Activated naive CD8-positive, alpha-beta T cell treated with anti-CD3 and anti-CD28 coated beads, Interleukin-2, amount 10 ng/mL, durations not matched to agents 7 days and 5 days (primary cell): Measurements from ENCODE around the gene GCSAML. TPM values are rescaled to one million over a fixed set of nuclear protein-coding genes. Genes with fewer than 3 reads are reported as not detected.
"Not testable (repeated sequence)": the region's sequence is repeated elsewhere in the genome, so short reads cannot be mapped to it uniquely, and the experiment has no call there.

Source experiments
- ATAC-seq: fragments of 150-1000 bp; cut with Tn5 transposase; one replicate; pipeline ENCODE4 v1.10.0; 2021; ENCODE audit warnings: low read depth, moderate library complexity
- POLR2A ChIA-PET: fragments of 350-600 bp; sonication (Branson Sonifier 250); formaldehyde crosslinking; loops from one replicate; lab custom pipeline; 2021; ENCODE audit warnings: antibody characterized with exemption; lab: Charles Lee
- DNase-seq: peaks from one replicate; pipeline ENCODE4 v3.0.0; 2021
- H3K27ac Mint-ChIP-seq: one replicate; pipeline ENCODE4 v1.8.0; 2022; ENCODE audit warnings: mild to moderate bottlenecking, mixed read lengths
- H3K27me3 Mint-ChIP-seq: one replicate; pipeline ENCODE4 v1.8.0; 2022; ENCODE audit warnings: mild to moderate bottlenecking, moderate library complexity, mixed read lengths
- H3K36me3 Mint-ChIP-seq: one replicate; pipeline ENCODE4 v1.8.0; 2021; ENCODE audit warnings: mild to moderate bottlenecking, mixed read lengths
- H3K4me1 Mint-ChIP-seq: one replicate; pipeline ENCODE4 v1.8.0; 2021; ENCODE audit warnings: mixed read lengths
- H3K4me3 Mint-ChIP-seq: one replicate; pipeline ENCODE4 v1.8.0; 2022; ENCODE audit warnings: mild to moderate bottlenecking, moderate library complexity, mixed read lengths
- H3K9me3 Mint-ChIP-seq: one replicate; pipeline ENCODE4 v1.8.0; 2021; ENCODE audit warnings: mixed read lengths
- total RNA-seq, 2 experiments: library from RNA; stranded (reverse); gene quantifications; one replicate each; pipeline ENCODE4 v1.2.3, GENCODE V29; 2021

The GCSAML gene
- not detected for total RNA-seq

GRCh38 chr1:247548769-247549182 is at the start of gene GCSAML:
Gene GCSAML, plus strand, starts transcription at chr1:247549134. Its CDS starts 58 bp downstream, at chr1:247549192.
- Mint-ChIP-seq H3K9me3 (no peaks in the 10 kb centered on the region), H3K27ac (no peak within 1 kb of the TSS), H3K36me3 (no peaks in the 10 kb centered on the region), H3K4me3 (peak within 1 kb of the TSS; percentile 64), H3K4me1 (peaks cover 13% of the 10 kb centered on the region), H3K27me3 (peaks cover 18% of the 10 kb centered on the region)
- no peak for ATAC-seq
- POLR2A ChIA-PET: no interaction called here
- no peak for DNase-seq

GRCh38 chr1:247500865-247501264 is 48.1 kb upstream of the GCSAML start:
- Mint-ChIP-seq H3K27ac (no peak overlapping the region), H3K9me3 (no peaks in the 10 kb centered on the region), H3K4me1 (no peaks in the 10 kb centered on the region), H3K36me3 (no peaks in the 10 kb centered on the region), H3K27me3 (peaks cover 17% of the 10 kb centered on the region), H3K4me3 (no peak overlapping the region)
- ATAC-seq (no peak), DNase-seq (no peak)
- POLR2A ChIA-PET: no interaction called here

- Mint-ChIP-seq H3K9me3 (no peaks in the 10 kb centered on the region), H3K4me1 (no peaks in the 10 kb centered on the region), H3K4me3 (no peak overlapping the region), H3K27me3 (peaks cover 11% of the 10 kb centered on the region), H3K36me3 (no peaks in the 10 kb centered on the region), H3K27ac (no peak overlapping the region)
- no peak for ATAC-seq
- DNase-seq: no peak
- POLR2A ChIA-PET: interaction anchor here (0.6 kb wide), 1 partner anchor 133 kb away, joined by 3 read pairs; no protein-coding TSS in a partner anchor
These were observed 42.1 kb upstream of the GCSAML start for GRCh38 chr1:247506831-247507230.

- peak overlapping the region; percentile 3 for H3K4me3 Mint-ChIP-seq
- H3K27ac Mint-ChIP-seq: no peak overlapping the region
- peaks cover 2% of the 10 kb centered on the region for H3K27me3 Mint-ChIP-seq
- ATAC-seq (peak; percentile 47), DNase-seq (peak; percentile 28)
- no peaks in the 10 kb centered on the region for H3K36me3 Mint-ChIP-seq
- POLR2A ChIA-PET: no interaction called here
- H3K4me1 Mint-ChIP-seq: no peaks in the 10 kb centered on the region
- H3K9me3 Mint-ChIP-seq: peaks cover 5% of the 10 kb centered on the region
These were observed 30.9 kb upstream of the GCSAML start for GRCh38 chr1:247517795-247518612.

GRCh38 chr1:247518613-247518891 is 30.4 kb upstream of the GCSAML start:
- no peaks in the 10 kb centered on the region for H3K4me1 Mint-ChIP-seq
- no peak for ATAC-seq
- no peaks in the 10 kb centered on the region for H3K36me3 Mint-ChIP-seq
- H3K9me3 Mint-ChIP-seq: peaks cover 5% of the 10 kb centered on the region
- POLR2A ChIA-PET: no interaction called here
- no peak overlapping the region for H3K4me3 Mint-ChIP-seq
- peaks cover 2% of the 10 kb centered on the region for H3K27me3 Mint-ChIP-seq
- DNase-seq: no peak
- no peak overlapping the region for H3K27ac Mint-ChIP-seq

GRCh38 chr1:247521886-247522285 is 27.0 kb upstream of the GCSAML start:
- H3K27ac Mint-ChIP-seq, H3K4me1 Mint-ChIP-seq, ATAC-seq, H3K4me3 Mint-ChIP-seq, H3K9me3 Mint-ChIP-seq, H3K27me3 Mint-ChIP-seq, H3K36me3 Mint-ChIP-seq, POLR2A ChIA-PET, DNase-seq: not testable (repeated sequence)

GRCh38 chr1:247528812-247529474 is 20.0 kb upstream of the GCSAML start:
- Mint-ChIP-seq H3K27me3 (peaks cover 15% of the 10 kb centered on the region), H3K9me3 (no peaks in the 10 kb centered on the region), H3K4me1 (no peaks in the 10 kb centered on the region), H3K4me3 (no peak overlapping the region), H3K36me3 (no peaks in the 10 kb centered on the region), H3K27ac (no peak overlapping the region)
- ATAC-seq (no peak), DNase-seq (no peak)
- POLR2A ChIA-PET: no interaction called here

- no peaks in the 10 kb centered on the region for H3K4me1 Mint-ChIP-seq
- H3K27ac Mint-ChIP-seq: no peak overlapping the region
- ATAC-seq (no peak), DNase-seq (no peak)
- H3K9me3 Mint-ChIP-seq: no peaks in the 10 kb centered on the region
- H3K27me3 Mint-ChIP-seq: peaks cover 15% of the 10 kb centered on the region
- no peak overlapping the region for H3K4me3 Mint-ChIP-seq
- H3K36me3 Mint-ChIP-seq: no peaks in the 10 kb centered on the region
- POLR2A ChIA-PET: no interaction called here
These were observed 19.1 kb upstream of the GCSAML start for GRCh38 chr1:247529771-247530355.

- Mint-ChIP-seq H3K9me3 (no peaks in the 10 kb centered on the region), H3K4me1 (no peaks in the 10 kb centered on the region), H3K36me3 (no peaks in the 10 kb centered on the region), H3K27ac (no peak overlapping the region), H3K4me3 (no peak overlapping the region), H3K27me3 (peaks cover 15% of the 10 kb centered on the region)
- ATAC-seq (no peak), DNase-seq (no peak)
- POLR2A ChIA-PET: no interaction called here
These were observed 18.1 kb upstream of the GCSAML start for GRCh38 chr1:247530785-247531184.

- peaks cover 9% of the 10 kb centered on the region for H3K27me3 Mint-ChIP-seq
- no peaks in the 10 kb centered on the region for H3K4me1 Mint-ChIP-seq
- ATAC-seq: no peak
These were observed 17.0 kb upstream of the GCSAML start for GRCh38 chr1:247531937-247532336.

GRCh38 chr1:247535402-247535801 is 13.5 kb upstream of the GCSAML start:
- POLR2A ChIA-PET: no interaction called here
- H3K27me3 Mint-ChIP-seq: peaks cover 2% of the 10 kb centered on the region
- no peak for DNase-seq

More at GRCh38 chr1:247531937-247532336, 17.0 kb upstream of the GCSAML start:
- POLR2A ChIA-PET: no interaction called here
- H3K36me3 Mint-ChIP-seq: no peaks in the 10 kb centered on the region
- no peak overlapping the region for H3K4me3 Mint-ChIP-seq
- H3K9me3 Mint-ChIP-seq: no peaks in the 10 kb centered on the region
- no peak for DNase-seq
- no peak overlapping the region for H3K27ac Mint-ChIP-seq

GRCh38 chr1:247536340-247536739 is 12.6 kb upstream of the GCSAML start, which contains the start of gene OR2C3:
Gene OR2C3, minus strand, starts transcription at chr1:247536440. Its CDS starts 3,929 bp downstream, at chr1:247532511.
- H3K4me3 Mint-ChIP-seq: no peak within 1 kb of the TSS
- H3K36me3 Mint-ChIP-seq: no peaks in the 10 kb centered on the region
- H3K27me3 Mint-ChIP-seq: peaks cover 4% of the 10 kb centered on the region
- peaks cover 3% of the 10 kb centered on the region for H3K4me1 Mint-ChIP-seq
- ATAC-seq: no peak
- DNase-seq: no peak
- no peak within 1 kb of the TSS for H3K27ac Mint-ChIP-seq
- H3K9me3 Mint-ChIP-seq: no peaks in the 10 kb centered on the region
- POLR2A ChIA-PET: no interaction called here

More at GRCh38 chr1:247535402-247535801, 13.5 kb upstream of the GCSAML start:
- H3K9me3 Mint-ChIP-seq: no peaks in the 10 kb centered on the region
- H3K36me3 Mint-ChIP-seq: no peaks in the 10 kb centered on the region
- peaks cover 2% of the 10 kb centered on the region for H3K4me1 Mint-ChIP-seq
- no peak overlapping the region for H3K27ac Mint-ChIP-seq
- no peak overlapping the region for H3K4me3 Mint-ChIP-seq
- ATAC-seq: no peak

GRCh38 chr1:247538561-247538960 is 10.4 kb upstream of the GCSAML start:
- ATAC-seq (no peak), DNase-seq (no peak)
- H3K9me3 Mint-ChIP-seq: no peaks in the 10 kb centered on the region
- POLR2A ChIA-PET: no interaction called here
- no peak overlapping the region for H3K27ac Mint-ChIP-seq
- peaks cover 3% of the 10 kb centered on the region for H3K4me1 Mint-ChIP-seq
- no peak overlapping the region for H3K4me3 Mint-ChIP-seq
- H3K27me3 Mint-ChIP-seq: peaks cover 10% of the 10 kb centered on the region
- no peaks in the 10 kb centered on the region for H3K36me3 Mint-ChIP-seq
